OCI-LY7 (cell line): Measurements from ENCODE around the gene ADD1.

Experiments used
- CTCF ChIP-seq: fragments of 200-600 bp; sonication (generic); conservative IDR thresholded peaks from 2 replicates; pipeline ENCODE4 v1.5.1; 2014; ENCODE audit warnings: mild to moderate bottlenecking, antibody characterized with exemption, low read length, moderate library complexity, mixed read lengths
- EZH2phosphoT487 ChIP-seq: fragments of 200-600 bp; sonication (generic); IDR thresholded peaks from 2 replicates; pipeline ENCODE4 v1.6.1; 2018; ENCODE audit warnings: low read depth, borderline replicate concordance, mild to moderate bottlenecking, mixed run types, antibody characterized with exemption, low read length, moderate library complexity, mixed read lengths

GRCh38 chr4:2857349-2857927, 13.8 kb downstream of the ADD1 start:
- TF ChIP-seq CTCF, result no peak
- no peak for TF ChIP-seq EZH2phosphoT487
